Measurements from ENCODE around the gene SLC4A2. TPM values are rescaled to one million over a fixed set of nuclear protein-coding genes. Genes with fewer than 3 reads are reported as not detected.

The SLC4A2 gene
- total RNA-seq, 1 donor = 61.5 TPM

DNA sequence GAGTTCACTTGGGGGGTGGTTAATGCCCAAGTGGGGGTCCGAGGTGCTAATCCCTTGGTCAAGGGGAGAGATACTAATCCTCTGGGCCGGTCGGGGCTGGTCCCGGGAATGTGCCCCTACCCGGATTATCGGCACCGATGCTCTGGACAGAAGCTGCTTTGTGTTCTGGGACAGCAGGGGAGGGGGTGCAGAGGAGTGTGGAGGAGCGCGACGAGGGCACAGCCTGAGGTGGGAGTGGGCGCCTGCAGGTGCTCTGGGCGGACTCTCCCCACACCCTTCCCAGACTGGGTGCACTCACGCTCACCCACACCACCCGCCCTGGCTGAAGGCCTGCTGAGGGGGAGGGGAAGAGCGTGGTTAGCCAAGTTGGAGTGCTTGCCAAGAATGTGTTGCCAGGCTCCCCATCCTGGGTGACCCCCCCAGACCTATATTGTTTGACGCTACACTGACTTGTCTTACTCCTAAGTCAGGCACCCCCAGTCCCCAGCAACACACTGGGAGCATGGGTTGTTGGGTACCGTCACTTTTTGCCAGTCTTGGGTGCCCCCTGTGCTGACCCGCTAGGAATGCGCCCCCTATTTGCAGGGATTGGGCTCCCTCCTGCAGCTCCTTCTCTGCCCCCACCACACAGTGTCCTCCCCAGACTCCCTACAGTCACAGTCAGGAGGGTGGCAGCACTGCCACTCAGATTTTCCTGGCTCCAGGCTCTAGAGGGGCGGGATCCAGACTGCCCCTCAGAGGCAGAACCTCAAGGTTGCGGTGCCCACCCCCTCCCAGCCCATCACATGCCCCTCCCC, 1.2 kb downstream of the SLC4A2 start:
- H3K27ac ChIP-seq (ENCODE audit: low read depth, low read length) = peak overlapping the region; percentile 58
- peaks cover 43% of the 10 kb centered on the region for H3K79me2 ChIP-seq (ENCODE audit: insufficient read depth, low read length)
- peak overlapping the region; percentile 100 for H3K4me2 ChIP-seq (ENCODE audit: insufficient read depth, low read length)
- H3K4me3 ChIP-seq (ENCODE audit: insufficient read depth, low read length) = peak overlapping the region; percentile 91
- peaks cover 14% of the 10 kb centered on the region for H3K36me3 ChIP-seq (ENCODE audit: insufficient read depth, low read length)
- no peaks in the 10 kb centered on the region for H3K9me3 ChIP-seq (ENCODE audit: low read depth, low read length)
- H3K4me1 ChIP-seq (ENCODE audit: insufficient read depth, low read length) = peaks cover 48% of the 10 kb centered on the region
- peak; percentile 95 for DNase-seq (ENCODE audit: insufficient read length, low spot score, missing footprints)
- peaks cover 21% of the 10 kb centered on the region for H4K20me1 ChIP-seq (ENCODE audit: insufficient read depth, low read length)
- no peaks in the 10 kb centered on the region for H3K27me3 ChIP-seq (ENCODE audit: insufficient read depth, low read length)
- TF ChIP-seq, protein P1, sequence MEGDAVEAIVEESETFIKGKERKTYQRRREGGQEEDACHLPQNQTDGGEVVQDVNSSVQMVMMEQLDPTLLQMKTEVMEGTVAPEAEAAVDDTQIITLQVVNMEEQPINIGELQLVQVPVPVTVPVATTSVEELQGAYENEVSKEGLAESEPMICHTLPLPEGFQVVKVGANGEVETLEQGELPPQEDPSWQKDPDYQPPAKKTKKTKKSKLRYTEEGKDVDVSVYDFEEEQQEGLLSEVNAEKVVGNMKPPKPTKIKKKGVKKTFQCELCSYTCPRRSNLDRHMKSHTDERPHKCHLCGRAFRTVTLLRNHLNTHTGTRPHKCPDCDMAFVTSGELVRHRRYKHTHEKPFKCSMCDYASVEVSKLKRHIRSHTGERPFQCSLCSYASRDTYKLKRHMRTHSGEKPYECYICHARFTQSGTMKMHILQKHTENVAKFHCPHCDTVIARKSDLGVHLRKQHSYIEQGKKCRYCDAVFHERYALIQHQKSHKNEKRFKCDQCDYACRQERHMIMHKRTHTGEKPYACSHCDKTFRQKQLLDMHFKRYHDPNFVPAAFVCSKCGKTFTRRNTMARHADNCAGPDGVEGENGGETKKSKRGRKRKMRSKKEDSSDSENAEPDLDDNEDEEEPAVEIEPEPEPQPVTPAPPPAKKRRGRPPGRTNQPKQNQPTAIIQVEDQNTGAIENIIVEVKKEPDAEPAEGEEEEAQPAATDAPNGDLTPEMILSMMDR (IDR thresholded peaks at IDR 0.05; ENCODE audit: extremely low read depth, low read depth, low read length) = no peak
- no peak overlapping the region for H2AFZ ChIP-seq (ENCODE audit: low read length)

DNA sequence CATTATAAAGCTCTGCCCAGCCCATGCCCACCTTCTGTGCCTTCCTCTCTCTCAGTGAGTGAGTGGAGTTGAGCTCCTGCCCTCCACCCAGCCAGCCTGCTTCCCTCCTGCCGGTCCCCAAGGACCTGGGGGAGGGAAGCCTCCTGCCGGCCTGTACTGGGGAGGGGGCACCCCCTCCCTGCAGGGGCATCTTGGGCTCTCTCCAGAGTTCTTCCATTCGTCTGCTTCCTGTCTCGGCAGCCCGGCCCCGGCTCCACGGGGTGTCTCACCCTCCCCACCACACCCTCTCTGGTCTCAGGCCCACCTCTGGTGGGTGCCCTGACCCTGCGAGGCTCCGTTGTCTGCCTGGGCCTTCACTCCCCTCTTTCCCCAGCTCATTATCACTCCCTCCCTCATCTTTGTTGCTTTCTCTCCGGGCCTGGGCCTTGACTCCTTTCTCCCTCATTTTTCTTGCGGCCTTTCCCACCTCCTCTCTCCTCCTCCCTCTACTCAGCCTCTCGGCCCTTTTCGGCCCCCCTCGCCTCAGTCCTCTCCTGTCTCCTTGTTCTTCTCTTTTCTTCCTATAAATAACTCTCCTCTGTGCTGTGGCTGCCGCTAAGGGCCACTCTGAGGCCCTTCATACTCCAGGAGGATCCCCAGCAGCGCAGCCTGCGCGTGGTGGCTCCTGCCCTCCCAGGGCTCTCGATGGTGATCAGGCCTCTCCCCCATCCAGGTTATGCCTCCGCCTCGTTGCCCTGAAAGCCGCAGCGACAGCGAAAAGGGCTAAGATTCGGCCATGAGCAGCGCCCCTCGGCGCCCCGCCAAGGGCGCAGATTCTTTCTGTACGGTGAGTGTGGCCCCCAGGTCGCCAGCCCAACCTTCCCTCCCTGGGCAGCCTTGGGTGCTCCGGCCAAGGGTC, 2.1 kb downstream of the SLC4A2 start:
- H3K36me3 ChIP-seq (ENCODE audit: insufficient read depth, low read length) = peaks cover 19% of the 10 kb centered on the region
- peak overlapping the region; percentile 91 for H3K4me3 ChIP-seq (ENCODE audit: insufficient read depth, low read length)
- H3K27ac ChIP-seq (ENCODE audit: low read depth, low read length) = peak overlapping the region; percentile 58
- peak overlapping the region; percentile 100 for H3K4me2 ChIP-seq (ENCODE audit: insufficient read depth, low read length)
- DNase-seq (ENCODE audit: insufficient read length, low spot score, missing footprints) = no peak
- no peaks in the 10 kb centered on the region for H3K27me3 ChIP-seq (ENCODE audit: insufficient read depth, low read length)
- H3K9me3 ChIP-seq (ENCODE audit: low read depth, low read length) = no peaks in the 10 kb centered on the region
- no peak overlapping the region for H2AFZ ChIP-seq (ENCODE audit: low read length)
- peaks cover 43% of the 10 kb centered on the region for H3K79me2 ChIP-seq (ENCODE audit: insufficient read depth, low read length)
- H4K20me1 ChIP-seq (ENCODE audit: insufficient read depth, low read length) = peaks cover 26% of the 10 kb centered on the region
- TF ChIP-seq, protein P1 (IDR thresholded peaks at IDR 0.05; ENCODE audit: extremely low read depth, low read depth, low read length) = no peak
- H3K4me1 ChIP-seq (ENCODE audit: insufficient read depth, low read length) = peaks cover 48% of the 10 kb centered on the region

DNA sequence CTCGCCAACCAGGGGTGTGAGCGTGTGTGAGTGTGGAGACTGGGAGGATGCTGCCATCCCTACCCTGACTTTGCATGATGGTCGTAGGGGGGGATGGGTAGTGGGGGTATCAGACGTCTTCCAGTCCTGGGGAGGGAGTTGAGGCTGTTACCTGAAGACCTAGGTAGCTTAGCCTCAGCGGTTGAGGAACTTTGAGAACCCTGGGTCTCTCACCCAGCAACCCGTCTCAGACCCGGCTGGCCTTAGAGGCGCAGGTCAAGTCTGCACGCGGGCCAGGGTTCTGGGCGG, 2.7 kb downstream of the SLC4A2 start:
- H3K27ac ChIP-seq (ENCODE audit: low read depth, low read length) = peak overlapping the region; percentile 37
- H3K4me3 ChIP-seq (ENCODE audit: insufficient read depth, low read length) = no peak overlapping the region
- peak overlapping the region; percentile 100 for H3K4me2 ChIP-seq (ENCODE audit: insufficient read depth, low read length)
- peaks cover 43% of the 10 kb centered on the region for H3K4me1 ChIP-seq (ENCODE audit: insufficient read depth, low read length)
- H3K36me3 ChIP-seq (ENCODE audit: insufficient read depth, low read length) = peaks cover 22% of the 10 kb centered on the region
- H3K79me2 ChIP-seq (ENCODE audit: insufficient read depth, low read length) = peaks cover 43% of the 10 kb centered on the region
- no peaks in the 10 kb centered on the region for H3K9me3 ChIP-seq (ENCODE audit: low read depth, low read length)
- TF ChIP-seq, protein P1 (IDR thresholded peaks at IDR 0.05; ENCODE audit: extremely low read depth, low read depth, low read length) = no peak
- peaks cover 26% of the 10 kb centered on the region for H4K20me1 ChIP-seq (ENCODE audit: insufficient read depth, low read length)
- H2AFZ ChIP-seq (ENCODE audit: low read length) = no peak overlapping the region
- H3K27me3 ChIP-seq (ENCODE audit: insufficient read depth, low read length) = no peaks in the 10 kb centered on the region
- no peak for DNase-seq (ENCODE audit: insufficient read length, low spot score, missing footprints)

Measured in osteoblast (primary cell).